ENCODE measurements around the gene SGSM1.

The SGSM1 gene

GRCh38 chr22:24805790-24806662, at the start of gene SGSM1:
SGSM1 (plus strand) TSS chr22:24806211; CDS start chr22:24806326, 115 bp downstream.
- peak; percentile 53 to 64 for DNase-seq (ENCODE audit: extremely low read depth in 1 of 2, low read depth in 1 of 2)

- peak in 1 of 2 donors; percentile 11 for DNase-seq (ENCODE audit: extremely low read depth in 1 of 2, low read depth in 1 of 2)
These were observed 47.7 kb upstream of the SGSM1 start for GRCh38 chr22:24758164-24758799.

GRCh38 chr22:24759765-24760164, 46.2 kb upstream of the SGSM1 start:
- DNase-seq (ENCODE audit: extremely low read depth in 1 of 2, low read depth in 1 of 2) = no peak

- no peak for DNase-seq (ENCODE audit: extremely low read depth in 1 of 2, low read depth in 1 of 2)
These were observed 45.2 kb upstream of the SGSM1 start for GRCh38 chr22:24760708-24761306.

GRCh38 chr22:24761888-24762675, 43.9 kb upstream of the SGSM1 start:
- DNase-seq (ENCODE audit: extremely low read depth in 1 of 2, low read depth in 1 of 2) = no peak

GRCh38 chr22:24763872-24764485, 42.0 kb upstream of the SGSM1 start:
- no peak for DNase-seq (ENCODE audit: extremely low read depth in 1 of 2, low read depth in 1 of 2)

GRCh38 chr22:24765166-24765565, 40.8 kb upstream of the SGSM1 start:
- no peak for DNase-seq (ENCODE audit: extremely low read depth in 1 of 2, low read depth in 1 of 2)

GRCh38 chr22:24768537-24769374, 37.3 kb upstream of the SGSM1 start:
- DNase-seq (ENCODE audit: extremely low read depth in 1 of 2, low read depth in 1 of 2) = peak in 1 of 2 donors; percentile 28

GRCh38 chr22:24772493-24773220, 33.4 kb upstream of the SGSM1 start:
- DNase-seq (ENCODE audit: extremely low read depth in 1 of 2, low read depth in 1 of 2) = no peak

GRCh38 chr22:24775769-24776492, 30.1 kb upstream of the SGSM1 start:
- DNase-seq (ENCODE audit: extremely low read depth in 1 of 2, low read depth in 1 of 2) = no peak

GRCh38 chr22:24776525-24776924, 29.5 kb upstream of the SGSM1 start:
- DNase-seq (ENCODE audit: extremely low read depth in 1 of 2, low read depth in 1 of 2) = no peak

GRCh38 chr22:24789516-24789915, 16.5 kb upstream of the SGSM1 start:
- DNase-seq (ENCODE audit: extremely low read depth in 1 of 2, low read depth in 1 of 2) = no peak

GRCh38 chr22:24791362-24791761, 14.6 kb upstream of the SGSM1 start:
- DNase-seq (ENCODE audit: extremely low read depth in 1 of 2, low read depth in 1 of 2) = no peak

- DNase-seq (ENCODE audit: extremely low read depth in 1 of 2, low read depth in 1 of 2) = no peak
These were observed 10.0 kb upstream of the SGSM1 start for GRCh38 chr22:24796056-24796455.

- DNase-seq (ENCODE audit: extremely low read depth in 1 of 2, low read depth in 1 of 2) = no peak
These were observed 9.2 kb upstream of the SGSM1 start for GRCh38 chr22:24796860-24797259.

- no peak for DNase-seq (ENCODE audit: extremely low read depth in 1 of 2, low read depth in 1 of 2)
These were observed 4.0 kb upstream of the SGSM1 start for GRCh38 chr22:24801901-24802465.

GRCh38 chr22:24803064-24803542, 2.9 kb upstream of the SGSM1 start:
- peak in 1 of 2 donors; percentile 39 for DNase-seq (ENCODE audit: extremely low read depth in 1 of 2, low read depth in 1 of 2)

- DNase-seq (ENCODE audit: extremely low read depth in 1 of 2, low read depth in 1 of 2) = no peak
These were observed 621 bp downstream of the SGSM1 start for GRCh38 chr22:24806663-24807001.
